ENCODE results near the gene INPP5J.

- 0 out of 2 replicates have a peak, but pooled peaks have one; percentile 15 for TF ChIP-seq SIN3A (IDR thresholded peaks at IDR 0.05; ENCODE audit: borderline replicate concordance, insufficient read depth, low read depth, low read length)
- TF ChIP-seq CTCF (IDR thresholded peaks at IDR 0.05): peak; percentile 91
- TF ChIP-seq TCF7L2 (IDR thresholded peaks at IDR 0.05; ENCODE audit: low read depth, low read length): no peak
- TF ChIP-seq POLR2AphosphoS5 (IDR thresholded peaks at IDR 0.05; ENCODE audit: low read depth, low read length): no peak
- no peak for TF ChIP-seq REST (IDR thresholded peaks at IDR 0.05; ENCODE audit: insufficient read depth in 1 of 2, low read depth in 2 of 2, low read length in 1 of 2)
Observed at GRCh38 chr22:31107178-31107893, 15.4 kb upstream of the INPP5J start, which contains the start of gene SELENOM.

Data from Panc1 (cell line).